Retina (tissue), 1 donor: ENCODE measurements around the gene CRISP2.
"Not testable (repeated sequence)": the region's sequence is repeated elsewhere in the genome, so short reads cannot be mapped to it uniquely, and the experiment has no call there.

ENCODE experiments used
- DNase-seq: peaks from one replicate; pipeline ENCODE4 v3.0.0-alpha.2; 2016

The CRISP2 gene, protein sequence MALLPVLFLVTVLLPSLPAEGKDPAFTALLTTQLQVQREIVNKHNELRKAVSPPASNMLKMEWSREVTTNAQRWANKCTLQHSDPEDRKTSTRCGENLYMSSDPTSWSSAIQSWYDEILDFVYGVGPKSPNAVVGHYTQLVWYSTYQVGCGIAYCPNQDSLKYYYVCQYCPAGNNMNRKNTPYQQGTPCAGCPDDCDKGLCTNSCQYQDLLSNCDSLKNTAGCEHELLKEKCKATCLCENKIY

GRCh38 chr6:49713346-49713745 is at the start of gene CRISP2:
Gene CRISP2, minus strand, starts transcription at chr6:49713543. Its CDS starts 4,347 bp downstream, at chr6:49709196.
- DNase-seq, result peak; percentile 23

GRCh38 chr6:49744259-49744658 is 30.9 kb upstream of the CRISP2 start, which contains the start of gene CRISP3:
Gene CRISP3, minus strand, starts transcription at chr6:49744388. Its CDS starts 21 bp downstream, at chr6:49744367.
- no peak for DNase-seq

DNA sequence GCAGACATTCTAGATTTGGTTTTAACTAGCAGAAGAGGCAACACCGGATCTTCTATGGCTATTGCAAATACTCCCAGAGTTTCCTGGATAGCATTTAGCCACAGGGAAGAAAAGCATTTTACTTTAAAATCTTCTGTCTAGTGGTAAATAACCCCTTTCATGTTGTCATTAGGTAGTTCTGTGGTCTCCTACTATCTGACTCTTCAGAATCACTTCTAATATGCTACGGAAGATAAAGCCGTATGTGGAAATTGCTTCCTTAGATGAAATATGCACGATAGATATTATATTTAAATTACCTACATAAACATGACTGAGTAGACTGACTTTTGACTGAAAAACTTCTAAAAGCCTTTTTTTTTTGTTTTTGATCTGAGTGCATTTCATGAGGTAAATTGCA is 30.1 kb upstream of the CRISP2 start:
- DNase-seq, result no peak

DNA sequence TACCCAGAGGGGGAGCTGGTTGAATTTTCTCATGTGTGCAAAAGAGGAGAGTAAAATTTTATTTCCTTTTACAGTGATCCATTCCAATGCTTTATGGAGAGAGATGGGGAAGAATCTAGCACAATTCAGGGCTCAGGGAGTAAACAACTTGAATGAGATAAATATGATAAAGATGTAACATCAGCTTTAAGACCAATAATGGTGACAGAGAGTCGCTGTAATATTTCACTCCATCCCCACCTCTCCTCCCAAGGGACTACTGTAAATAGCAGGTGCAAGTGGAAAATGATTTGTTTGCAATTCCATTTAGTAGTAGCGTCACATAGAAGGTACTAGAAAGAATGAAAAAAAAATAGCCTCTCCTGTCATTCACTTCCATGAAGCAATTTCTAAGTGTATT is 26.1 kb upstream of the CRISP2 start:
- DNase-seq, result no peak

GRCh38 chr6:49736017-49736508 is 22.7 kb upstream of the CRISP2 start:
- no peak for DNase-seq

DNA sequence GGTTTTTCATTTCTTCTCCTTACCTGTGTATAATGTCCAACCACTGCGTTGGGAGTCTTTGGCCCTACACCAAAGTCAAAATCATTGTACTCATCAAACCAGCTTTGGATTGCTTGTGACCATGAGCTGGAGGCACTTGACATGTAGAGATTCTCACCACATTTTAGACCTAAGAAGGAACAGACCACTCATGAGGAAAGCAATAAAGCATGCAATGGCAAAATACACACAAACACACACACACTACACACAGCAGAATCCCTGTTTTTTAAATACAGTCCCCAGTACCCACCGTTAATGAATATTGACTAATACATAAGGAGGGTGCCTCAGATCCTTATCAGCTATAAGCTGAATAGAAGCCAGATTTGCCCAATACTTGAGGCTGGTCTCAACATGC is 20.3 kb upstream of the CRISP2 start:
- DNase-seq, result no peak

DNA sequence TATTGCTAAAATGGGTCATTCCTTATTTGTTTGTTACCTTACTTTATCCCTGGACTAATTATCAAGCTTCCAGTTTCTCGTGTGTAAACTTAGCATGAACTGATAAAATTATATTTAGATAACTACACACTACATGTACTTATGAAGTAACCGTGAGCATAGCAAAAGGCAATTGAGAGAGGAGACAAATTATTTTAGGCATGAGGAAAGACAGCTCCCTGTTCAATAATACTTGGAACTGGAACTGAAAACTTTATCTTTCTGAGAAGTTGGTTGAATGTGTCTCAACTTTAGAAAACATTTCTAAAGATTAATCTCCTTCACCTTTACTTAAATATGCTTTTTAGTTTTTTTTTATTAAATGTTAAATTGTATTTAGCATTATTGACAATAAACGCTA is 19.4 kb upstream of the CRISP2 start:
- DNase-seq, result no peak

DNA sequence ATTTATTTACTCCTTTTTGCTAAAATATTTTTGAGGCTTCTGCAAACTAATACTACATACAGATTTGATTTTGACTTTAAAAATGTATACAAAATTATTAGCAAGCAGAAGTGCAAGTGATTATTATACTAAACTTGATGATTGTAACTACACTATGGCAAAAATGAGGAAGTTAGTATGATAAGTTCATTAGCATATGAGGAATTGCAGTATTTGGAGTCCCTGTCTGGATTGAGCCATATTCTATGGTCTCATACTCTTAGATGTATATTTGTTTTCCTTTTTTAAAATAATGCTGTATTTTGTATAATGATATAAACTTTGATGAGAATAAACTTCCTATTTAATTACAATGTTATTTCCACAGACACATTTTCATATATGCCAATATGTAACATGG is 16.9 kb upstream of the CRISP2 start:
- no peak for DNase-seq

DNA sequence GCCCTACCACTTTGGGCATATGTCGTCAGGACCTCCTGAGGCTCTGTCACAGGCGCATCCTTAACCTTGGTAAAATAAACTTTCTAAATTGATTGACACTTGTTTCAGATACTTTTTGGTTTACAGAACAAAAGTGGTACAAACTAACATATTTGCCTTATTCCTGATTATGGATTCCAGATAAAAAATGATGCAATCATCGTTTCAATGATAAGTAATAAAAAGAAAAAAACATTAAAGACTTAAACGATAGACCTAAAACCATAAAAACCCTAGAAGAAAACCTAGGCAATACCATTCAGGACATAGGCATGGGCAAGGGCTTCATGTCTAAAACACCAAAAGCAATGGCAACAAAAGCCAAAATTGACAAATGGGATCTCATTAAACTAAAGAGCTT is 10.6 kb upstream of the CRISP2 start:
- not testable (repeated sequence) for DNase-seq

DNA sequence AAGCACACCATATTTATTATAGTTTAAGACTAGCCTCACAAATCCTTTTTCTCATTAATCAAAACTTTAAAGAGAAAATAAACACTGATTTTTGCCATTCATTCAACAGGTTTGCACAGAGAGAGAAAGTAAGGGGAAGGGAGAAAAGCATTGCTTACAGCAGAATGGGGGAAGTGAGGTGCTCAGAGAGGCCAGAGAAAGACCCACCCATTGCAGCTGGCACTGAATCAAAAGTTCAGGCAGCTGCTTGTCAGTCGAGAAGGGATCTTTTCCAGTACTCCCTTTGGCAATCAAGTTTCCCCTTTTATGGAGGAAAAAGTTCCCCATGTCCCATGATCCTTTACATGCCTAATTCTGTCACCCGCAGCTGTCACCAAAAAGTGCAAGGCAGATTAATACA is 8.0 kb upstream of the CRISP2 start:
- no peak for DNase-seq

- DNase-seq, result no peak
These were observed 7.0 kb upstream of the CRISP2 start for GRCh38 chr6:49720372-49720771.

- DNase-seq, result no peak
These were observed 14.9 kb downstream of the CRISP2 start for GRCh38 chr6:49698478-49698877.

- DNase-seq, result no peak
These were observed 19.8 kb downstream of the CRISP2 start for GRCh38 chr6:49693512-49693911.

GRCh38 chr6:49692534-49692933 is 20.8 kb downstream of the CRISP2 start:
- DNase-seq, result no peak

DNA sequence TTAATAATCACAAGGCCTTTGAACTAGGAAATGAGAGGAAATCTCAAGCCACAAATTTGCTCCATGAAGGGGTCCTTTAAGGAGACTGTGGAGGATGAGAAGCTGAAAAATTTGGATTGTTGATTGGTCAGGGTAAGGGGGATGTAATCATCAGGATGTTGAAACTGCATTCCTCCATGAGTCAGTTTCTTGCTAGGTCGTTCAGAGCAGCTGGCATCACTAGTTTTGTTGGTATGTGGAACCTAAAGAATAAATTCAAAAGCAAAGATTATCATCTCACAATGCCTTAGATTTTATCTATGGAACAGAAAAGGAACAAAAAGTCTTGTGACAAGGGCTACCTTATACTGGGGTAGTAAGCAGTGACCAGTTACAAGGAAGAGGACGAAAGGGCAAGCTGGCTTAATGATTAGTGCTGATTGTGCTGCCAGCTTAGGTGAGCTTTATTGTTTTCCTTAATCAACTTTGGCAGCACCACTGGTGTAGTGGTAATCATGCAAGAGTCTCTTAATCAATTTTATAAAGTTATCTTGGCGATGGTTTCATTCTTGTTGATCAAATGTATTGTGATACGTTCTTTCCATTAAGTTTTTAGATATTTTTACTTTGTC is 36.6 kb downstream of the CRISP2 start:
- DNase-seq, result no peak

DNA sequence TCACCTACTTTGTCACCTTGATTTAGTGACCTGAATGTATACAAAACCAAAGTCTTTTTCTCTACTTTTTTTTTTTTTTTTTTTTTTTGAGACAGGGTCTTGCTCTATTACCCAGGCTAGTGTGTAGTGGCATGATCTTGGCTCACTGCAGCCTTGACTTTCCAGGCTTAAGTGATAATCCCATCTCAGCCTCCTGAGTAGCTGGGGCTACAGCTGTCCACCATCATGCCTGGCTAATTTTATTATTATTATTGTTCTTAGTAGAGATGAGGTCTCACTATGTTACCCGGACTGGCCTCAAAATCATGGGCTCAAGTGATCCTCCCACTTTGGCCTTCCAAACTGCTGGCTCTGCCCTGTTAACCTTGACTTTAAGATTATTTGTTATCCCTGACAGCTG is 37.5 kb downstream of the CRISP2 start:
- no peak for DNase-seq

- DNase-seq, result no peak
These were observed 45.2 kb downstream of the CRISP2 start for GRCh38 chr6:49668083-49668511.

DNA sequence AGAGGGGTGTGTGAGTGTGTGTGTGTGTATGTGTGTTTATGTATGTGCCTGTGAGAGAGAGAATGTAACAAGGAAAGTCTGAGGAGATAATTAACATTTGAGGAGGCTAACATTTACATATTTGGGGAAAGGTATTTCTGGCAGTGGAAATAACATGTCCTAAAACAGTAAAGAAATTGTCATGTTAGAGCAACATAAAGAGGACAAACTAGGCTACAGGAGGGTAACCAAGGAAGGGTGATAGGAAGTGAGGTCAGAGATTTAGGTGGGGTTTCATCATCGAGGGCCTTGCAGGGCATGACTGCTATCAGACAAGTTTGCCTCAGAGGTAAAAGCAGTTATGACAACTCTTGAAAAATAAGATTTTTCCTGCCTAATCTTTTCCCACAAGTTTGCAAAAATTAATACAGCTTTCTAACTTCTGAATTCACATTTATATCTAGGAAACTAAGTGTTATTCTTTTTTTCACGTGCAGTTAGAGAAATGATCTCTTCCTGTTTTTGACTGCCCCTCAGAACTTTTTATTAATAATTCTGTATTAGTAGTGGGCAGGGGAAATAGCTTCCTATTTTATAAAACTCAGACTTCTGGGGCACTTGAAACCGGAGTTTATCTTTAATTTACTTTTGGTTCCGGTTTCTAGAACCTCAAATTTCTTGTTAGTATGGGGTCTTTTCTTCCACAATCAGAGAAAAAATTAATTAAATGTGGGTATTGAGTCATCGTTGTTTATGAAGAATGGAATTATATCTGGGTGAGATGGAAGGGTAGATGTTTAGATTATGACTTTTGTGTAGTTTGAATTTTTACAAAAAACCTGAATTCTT is 46.2 kb downstream of the CRISP2 start:
- no peak for DNase-seq

DNA sequence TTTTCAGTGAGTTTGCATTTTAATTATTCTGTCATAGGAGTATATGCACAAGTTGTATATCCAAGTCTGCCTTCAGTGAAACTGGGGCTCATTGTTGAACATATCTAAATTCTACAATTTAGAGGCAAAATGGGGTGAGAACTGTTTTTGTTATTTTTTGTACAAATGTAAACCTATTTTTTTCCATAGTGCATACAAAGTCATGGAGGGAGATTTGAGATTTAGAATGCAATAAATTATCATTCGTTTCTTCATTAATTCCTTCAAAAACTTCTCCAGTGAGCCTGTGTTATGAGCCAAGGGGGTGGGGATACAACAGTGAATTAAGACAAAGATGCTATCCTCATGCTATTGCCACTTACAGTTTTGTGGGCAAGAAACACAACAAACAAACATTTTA is 46.9 kb downstream of the CRISP2 start:
- DNase-seq, result no peak

- no peak for DNase-seq
These were observed 48.5 kb downstream of the CRISP2 start for GRCh38 chr6:49664817-49665216.

- DNase-seq, result not testable (repeated sequence)
These were observed 49.3 kb downstream of the CRISP2 start for GRCh38 chr6:49664054-49664453.

- no peak for DNase-seq
These were observed 50.5 kb downstream of the CRISP2 start for GRCh38 chr6:49662892-49663261.

DNA sequence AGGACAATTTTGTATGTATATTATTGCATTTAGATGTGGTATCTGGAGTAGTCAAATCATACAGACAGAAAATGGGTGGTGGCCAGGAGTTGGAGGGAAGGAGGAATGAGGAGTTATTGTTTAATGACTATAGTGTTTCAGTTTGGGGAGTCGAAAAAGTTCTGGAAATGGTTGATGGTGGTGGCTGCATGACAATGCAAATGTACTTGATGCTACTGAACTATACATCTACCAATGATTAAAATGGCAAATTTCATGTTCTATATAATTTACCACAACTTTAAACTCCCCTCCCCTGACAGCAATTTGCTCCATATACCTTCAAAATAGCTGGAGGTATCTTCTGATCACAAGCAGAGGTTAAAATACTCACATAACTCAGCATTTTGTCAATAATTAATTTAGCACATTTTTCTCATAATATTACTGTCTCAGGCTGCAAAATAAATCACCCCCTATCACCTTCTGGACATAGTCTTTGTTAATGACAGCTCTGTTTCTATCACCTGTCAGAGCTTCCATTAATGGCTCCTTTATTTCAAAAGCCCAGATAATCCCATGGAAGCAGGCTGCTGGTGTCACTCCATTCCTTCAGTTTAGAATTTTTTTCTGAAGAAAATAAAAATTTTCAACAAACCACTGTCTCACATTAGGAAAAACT is 51.0 kb downstream of the CRISP2 start:
- no peak for DNase-seq
